NCI-H1930 (cell line): ENCODE measurements around the gene SLC29A4.
"Not testable (repeated sequence)": the region's sequence is repeated elsewhere in the genome, so short reads cannot be mapped to it uniquely, and the experiment has no call there.

Source experiments
- DNase-seq, 2 experiments: peaks; one replicate each; lab custom pipeline; 2025; lab: John Stamatoyannopoulos, UW

SLC29A4 gene

DNA sequence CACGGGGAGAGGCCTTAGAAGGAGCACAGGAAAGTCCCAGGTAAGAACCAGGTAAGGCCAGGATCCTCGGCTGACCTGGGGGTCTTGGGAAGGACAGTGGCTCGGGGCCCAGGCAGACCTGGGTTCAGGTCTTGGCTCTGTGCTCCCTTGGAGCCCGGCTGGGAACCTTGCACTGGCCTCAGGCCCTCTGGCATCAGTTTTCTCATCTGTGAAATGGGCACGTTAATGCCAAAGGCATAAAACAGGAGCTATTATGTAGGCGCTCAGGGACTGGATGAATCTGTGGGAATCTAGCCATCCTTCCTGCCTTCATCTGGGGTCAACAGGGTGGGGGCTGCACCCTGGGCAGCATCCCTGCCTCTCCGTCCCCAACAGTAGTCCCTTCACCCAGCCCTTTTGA, 8.3 kb upstream of the SLC29A4 start:
- no peak for DNase-seq

DNA sequence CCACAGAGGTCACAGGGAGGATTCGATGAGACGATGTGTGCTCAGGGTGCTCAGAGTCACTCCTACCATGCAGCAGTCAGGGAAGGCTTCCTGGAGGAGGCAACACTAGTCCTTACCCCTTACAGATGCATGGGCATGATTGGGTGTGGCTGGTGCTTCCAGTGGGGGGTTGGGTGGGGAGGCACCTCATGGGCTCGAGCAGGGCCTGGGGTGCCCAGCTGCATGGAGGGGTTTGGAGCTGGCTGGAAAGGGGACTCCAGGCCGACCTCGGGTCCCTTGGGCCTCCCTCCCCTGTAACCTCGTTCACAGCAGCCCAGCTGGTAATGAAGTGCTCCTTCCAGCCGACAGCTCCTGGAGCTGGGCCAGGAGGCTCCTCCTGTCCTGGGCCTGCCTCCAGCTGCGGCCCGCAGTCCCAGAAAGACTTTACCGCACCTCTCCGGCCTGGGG, 7.7 kb upstream of the SLC29A4 start:
- not testable (repeated sequence) for DNase-seq

DNA sequence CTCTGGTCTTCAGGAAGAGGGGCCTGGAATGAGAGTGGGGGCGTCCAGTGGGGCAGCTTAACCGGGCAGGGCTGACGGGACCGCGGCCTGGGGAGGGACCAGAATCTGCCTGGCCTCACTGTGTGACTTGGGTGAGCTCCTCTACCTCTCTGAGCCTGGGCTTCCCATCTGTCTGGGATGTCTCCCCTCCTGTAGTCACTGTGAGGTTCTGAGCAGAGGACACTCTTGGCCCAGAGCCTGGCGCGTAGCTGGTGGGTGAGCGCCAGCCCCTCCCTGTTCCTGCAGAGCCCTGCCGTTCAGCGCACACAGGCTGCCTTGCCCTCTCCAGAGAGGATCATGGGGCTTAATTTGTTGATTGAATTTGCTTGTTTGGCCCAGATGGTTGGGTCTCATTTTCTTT, 7.2 kb upstream of the SLC29A4 start:
- not testable (repeated sequence) for DNase-seq

DNA sequence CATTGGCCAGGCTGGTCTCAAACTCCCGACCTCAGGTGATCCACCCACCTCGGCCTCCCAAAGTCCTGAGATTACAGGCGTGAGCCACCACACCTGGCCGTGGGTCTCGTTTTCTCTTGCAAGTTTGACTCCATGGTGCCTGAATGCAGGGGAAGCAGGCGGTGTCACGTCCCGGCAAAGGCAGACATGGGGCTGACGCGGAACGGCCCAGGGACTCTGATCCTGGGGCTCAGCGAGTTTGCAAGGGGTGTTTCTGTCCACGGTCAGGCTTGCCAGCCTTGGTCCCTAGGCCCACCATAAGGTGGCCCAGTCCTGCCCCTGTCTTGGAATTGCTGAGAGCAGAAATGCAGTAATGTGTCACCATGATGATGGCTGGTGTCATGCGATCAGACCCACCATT, 6.6 kb upstream of the SLC29A4 start:
- DNase-seq = not testable (repeated sequence)

DNA sequence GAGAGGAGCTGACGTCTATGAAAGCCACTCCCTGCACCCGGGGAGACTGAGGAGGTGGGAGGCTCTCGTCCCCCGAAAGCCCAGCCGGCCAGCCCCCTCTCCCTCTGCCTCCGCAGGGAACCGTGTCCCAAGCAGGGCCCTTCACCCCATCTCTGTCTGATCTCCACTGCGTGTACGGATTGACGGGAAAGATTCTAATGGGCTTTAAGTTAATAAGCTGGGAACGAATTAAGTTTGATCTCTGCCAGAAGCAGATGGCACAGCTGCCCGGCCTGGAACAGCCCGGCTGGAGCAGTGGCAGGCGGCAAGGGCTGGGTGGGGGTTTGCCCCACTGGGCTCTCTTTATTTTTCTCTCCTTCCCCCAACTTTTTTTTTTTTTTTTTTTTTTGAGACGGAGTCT, 6.1 kb upstream of the SLC29A4 start:
- no peak for DNase-seq

DNA sequence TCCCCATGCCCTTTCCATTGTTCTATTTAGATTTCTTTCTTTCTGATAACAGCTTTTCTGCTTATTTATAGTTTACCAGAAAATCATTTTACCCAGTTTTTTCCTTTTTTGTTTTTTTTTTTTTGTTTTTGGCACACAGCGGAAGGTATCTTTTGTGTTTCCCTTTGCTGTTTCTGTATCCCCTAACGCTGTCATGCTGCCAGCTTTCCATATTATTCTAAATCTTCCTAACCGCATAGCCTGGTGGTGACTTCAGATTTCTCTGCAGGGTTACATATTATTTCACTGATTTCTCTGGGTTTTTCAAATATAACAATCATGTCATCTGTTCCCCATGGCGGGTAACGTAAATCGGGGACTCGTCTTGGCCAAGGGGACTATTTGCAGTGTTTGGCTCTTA, 4.0 kb upstream of the SLC29A4 start:
- no peak for DNase-seq

DNA sequence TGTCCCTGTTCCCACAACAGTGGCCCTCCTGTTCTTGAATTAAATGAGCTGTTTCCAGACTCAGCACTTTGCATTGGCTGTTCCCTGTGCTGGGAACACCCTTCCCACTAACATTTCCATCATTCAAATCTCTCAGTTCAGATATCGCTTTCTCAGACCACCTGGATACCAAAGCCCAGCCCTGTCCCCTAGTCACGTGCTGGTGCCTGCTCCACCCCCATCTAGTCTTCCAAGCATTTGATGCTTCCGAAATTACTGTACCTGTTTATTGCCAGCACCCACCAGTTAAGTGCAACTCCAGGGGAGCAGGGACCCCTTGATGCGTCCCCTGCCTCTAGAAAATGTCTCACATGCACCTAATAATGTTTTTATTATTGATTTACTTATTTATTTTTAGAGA, 3.0 kb upstream of the SLC29A4 start:
- no peak for DNase-seq

DNA sequence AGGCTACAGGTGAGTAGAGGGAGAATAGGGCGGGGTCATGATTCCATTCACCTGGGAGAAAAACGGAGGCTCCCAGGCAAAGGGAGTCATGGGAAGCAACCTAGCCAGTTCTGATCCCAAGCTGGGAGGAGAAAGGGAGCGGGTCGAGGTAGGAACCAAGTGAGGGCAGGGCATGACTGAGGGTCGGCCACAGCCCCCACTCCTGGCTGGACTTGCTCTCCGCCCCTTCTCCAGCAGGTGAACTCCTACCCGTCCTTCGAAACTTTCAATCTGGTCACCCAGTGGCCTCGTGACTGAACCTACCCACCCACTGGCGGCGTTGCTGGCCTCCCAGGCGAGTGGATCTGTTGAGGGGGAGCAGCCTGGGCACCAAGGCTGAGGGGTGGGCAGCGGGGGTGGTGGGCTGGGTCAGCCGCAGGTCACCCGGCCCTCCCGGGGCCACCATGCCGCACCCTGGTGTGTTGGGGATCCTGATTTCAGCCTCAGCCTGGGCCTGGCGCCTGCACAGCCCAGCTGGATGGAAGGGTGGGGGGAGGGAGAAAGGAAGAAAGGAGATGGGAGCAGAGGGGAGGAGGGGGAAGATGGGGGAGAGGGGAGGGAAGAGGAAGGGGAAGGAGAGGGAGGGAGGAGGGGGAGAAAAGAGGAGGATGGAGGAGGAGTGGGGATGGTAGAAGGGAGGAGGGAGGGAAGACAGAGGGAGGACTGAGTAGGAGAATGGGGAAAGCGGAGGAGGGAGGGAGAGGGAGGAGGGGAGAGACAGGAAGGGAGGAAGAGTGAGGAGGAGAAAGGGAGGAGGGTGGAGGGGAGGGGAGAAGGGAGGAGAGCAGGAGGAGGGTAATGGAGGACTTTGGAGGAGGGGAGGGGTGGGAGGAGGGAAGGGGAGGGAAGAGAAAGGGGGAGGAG, 894 bp upstream of the SLC29A4 start:
- not testable (repeated sequence) for DNase-seq

DNA sequence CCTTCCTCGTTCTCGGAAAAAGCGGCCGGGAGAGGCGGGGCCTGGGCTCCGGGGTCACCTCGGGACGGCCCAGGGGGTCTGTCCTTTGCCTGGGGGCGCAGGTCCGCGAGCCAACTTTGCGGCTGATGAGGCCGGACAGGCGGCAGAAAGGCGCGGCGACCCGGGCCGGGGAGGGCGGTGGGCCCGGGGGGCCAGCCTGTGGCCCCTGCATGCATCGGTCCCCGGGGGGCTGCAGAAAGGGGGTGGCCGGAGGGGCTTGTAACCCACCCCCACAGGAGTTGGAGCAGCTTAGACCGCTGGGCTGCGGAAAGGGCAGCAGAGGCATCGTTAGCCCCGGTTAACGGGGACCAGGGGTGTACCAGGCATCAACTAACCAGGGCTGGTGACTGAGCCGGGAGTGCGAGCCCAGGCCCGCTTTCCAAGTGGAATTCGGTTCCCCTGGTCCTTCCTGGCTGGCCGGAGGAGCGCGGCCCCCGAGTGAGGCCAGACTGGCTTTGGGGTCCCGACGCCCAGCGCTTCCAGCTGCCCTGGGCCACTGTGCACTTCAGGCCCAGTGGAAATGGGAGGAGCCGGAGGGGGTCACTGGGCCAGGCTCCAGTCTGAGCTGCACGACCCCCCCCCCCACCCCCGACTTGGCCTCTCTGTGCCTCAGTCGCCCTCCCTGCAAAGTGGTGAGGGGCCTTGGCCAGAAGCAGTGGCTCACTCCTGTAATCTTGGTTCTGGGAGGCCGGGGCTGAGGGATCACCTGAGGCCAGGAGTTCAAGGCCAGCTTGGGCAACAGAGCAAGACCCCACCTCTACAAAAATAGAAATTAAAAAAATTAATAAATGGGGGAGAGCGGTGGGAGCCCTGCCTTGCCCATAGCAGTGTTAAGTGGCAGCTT, 919 bp downstream of the SLC29A4 start:
- DNase-seq = no peak

DNA sequence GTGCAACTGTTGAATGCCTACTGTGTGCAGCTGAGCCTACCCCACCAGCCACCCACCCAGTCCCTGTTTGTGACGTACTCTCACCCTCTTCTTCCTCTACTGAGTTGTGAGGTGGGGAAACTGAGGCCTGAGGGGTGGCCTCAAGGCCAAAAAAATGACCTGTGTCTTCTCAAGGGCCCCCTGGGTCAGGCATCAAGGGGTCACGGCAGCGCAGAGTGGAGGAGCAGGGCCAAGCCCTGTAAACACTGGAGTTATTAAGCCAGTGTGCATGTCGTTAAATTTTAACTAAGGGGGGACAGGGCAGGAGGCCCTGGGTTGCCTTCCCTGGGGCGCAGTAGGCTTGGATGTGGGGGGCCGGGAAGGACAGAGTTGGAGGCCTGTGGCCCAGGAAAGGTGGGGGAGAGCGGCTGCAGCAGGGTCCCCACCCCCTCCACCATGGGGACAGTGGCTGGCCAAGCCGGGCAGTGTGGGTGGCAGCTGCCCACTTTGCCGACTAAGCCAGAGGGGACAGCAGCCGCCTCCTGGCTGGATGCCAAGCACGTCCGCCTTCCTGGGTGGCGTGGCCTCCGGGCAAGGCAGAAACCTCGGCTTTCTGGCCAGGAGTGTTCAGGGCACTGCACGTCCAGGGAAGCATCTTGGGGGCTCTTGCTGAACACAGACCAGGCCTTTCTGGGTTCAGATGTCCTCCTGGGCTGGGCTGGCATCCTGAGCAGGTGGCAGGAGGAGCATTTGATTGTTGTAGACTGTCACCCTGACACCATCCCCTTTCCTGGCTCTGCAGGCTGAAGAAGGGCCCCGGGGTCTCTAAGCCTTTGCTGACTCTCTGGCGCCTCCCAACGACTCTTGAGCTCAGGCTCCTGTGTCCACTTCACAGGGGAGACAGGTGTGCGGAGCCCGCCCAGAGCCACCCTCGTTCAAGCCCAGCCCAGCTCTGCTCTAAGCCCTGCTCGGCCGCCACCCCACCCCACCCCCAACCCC, 1.9 kb downstream of the SLC29A4 start:
- peak; percentile 28 to 37 for DNase-seq

DNA sequence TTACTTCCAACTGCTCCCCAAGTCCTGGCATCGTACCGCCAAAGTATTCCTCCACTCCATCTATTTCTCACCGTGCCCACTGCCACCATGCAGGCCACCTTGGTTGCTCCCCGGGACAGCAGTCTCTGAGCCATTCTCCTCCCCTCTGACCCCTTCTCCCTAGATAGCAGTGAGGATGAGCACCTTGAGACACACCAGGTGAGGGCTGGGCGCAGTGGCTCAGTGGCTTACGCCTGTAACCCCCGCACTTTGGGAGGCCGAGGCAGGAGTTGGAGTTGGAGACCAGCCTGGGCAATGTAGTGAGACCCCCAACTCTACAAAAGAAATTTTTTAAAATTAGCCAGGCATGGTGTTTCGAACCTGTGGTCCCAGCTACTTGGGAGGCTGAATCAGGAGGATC, 4.2 kb downstream of the SLC29A4 start:
- DNase-seq = no peak

DNA sequence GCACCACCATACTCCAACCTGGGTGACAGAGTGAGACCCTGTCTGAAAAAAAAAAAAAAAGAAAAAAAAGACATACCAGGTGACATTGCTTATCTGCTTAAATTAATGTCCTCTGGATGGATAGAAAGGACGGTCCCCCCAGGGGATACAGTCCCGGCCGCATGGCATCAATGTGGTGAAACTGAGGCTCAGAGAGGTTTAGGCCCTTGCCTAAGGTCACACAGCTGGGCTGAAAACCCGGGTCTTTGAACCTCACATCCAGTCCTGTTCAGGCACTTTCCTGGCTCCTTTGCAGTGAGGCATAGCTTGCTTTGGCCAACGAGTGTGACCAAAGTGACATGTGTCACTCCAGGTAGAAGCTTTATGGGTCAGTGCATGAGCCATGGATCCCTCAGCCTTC, 4.6 kb downstream of the SLC29A4 start:
- DNase-seq = not testable (repeated sequence)

DNA sequence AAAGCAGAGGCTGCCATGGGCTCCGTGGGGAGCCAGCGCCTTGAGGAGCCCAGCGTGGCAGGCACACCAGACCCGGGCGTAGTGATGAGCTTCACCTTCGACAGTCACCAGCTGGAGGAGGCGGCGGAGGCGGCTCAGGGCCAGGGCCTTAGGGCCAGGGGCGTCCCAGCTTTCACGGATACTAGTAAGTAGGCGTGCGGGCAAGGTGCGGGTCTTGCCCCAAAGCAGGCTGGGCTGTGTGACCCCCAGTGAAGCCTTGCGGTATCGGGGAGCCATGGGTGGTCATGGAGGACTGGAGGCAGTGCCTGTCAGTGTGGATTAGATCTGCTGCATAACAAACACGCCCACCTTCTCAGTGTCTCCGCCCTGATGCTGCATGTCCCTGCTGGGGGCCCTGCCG, 5.1 kb downstream of the SLC29A4 start:
- no peak for DNase-seq

DNA sequence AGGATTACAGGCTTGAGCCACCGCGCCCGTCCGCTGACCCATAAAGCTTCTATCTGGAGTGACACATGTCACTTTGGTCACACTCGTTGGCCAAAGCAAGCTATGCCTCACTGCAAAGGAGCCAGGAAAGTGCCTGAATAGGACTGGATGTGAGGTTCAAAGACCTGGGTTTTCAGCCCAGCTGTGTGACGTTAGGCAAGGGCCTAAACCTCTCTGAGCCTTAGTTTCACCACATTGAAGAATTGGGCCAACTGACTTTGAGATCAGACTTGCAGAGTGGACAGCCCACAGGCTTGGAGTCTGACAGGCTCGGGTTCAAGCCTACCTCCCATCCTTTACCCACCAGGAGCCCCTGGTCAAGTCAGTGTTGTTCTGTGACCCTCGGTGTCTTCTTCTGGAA, 5.8 kb downstream of the SLC29A4 start:
- DNase-seq = not testable (repeated sequence)

DNA sequence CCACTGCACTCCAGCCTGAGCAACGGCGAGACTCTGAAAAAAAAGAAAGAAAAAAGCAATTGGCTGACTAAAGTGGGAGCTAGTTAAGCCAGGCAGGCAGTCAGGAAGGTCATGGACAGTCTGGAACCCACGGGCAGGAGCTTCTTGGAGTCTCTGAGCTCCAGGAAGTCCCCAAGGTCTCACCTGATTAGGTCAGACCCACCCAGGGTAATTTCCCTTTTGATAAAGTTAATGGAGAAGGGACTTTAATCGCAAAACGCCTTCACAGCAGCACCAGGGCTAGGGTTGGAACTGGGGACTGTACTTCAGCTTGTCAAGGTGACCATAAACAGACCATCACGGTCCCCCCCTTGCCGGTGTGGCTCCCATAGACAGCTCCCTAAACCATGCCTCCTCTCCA, 6.6 kb downstream of the SLC29A4 start:
- DNase-seq = no peak

DNA sequence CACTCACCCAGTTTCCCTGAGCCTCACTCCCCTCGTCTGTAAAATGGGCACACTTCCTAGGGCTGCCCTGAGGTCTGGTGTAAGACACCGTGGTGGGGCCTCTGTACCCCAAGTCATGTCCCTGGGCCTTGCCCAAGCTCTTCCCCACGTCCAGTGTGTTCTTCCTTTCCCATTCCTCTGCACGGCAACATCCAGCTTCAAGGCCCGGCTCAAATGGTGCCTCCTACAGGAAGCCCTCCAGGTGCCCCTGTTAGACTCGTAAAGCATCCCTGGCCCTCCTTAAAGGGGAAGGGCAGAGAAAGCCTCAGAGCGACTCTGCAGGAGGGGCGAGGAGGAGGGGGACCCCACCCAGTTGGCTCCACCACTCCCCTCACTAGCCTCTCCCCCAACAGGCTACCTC, 8.6 kb downstream of the SLC29A4 start:
- DNase-seq = no peak

DNA sequence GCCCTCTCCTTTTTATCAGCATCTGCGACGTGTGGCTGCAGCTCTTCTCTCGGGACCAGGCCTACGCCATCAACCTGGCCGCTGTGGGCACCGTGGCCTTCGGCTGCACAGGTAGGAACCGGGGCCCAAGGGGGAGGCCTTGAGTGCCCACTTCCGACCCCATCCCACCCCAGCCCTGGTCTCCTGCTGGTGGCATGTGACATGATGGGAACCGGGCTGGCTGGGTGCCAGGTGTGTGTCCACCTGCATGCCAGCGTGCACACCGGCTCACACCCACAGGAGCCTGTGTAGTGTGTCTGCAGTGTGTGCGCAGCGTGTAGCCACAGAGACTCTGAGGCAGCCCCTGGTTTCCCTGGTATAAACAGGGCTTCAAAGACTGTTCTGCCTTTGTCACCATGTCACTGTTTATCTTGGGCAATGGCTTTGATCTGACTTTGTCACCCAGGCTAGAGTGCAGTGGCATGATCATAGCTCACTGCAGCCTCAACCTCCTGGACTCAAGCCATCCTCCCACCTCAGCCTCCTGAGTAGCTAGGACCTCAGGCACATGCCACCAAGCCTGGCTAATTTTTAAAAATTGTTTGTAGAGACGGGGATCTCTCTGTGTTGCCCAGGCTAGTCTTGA, 9.1 kb downstream of the SLC29A4 start:
- DNase-seq = not testable (repeated sequence)

DNA sequence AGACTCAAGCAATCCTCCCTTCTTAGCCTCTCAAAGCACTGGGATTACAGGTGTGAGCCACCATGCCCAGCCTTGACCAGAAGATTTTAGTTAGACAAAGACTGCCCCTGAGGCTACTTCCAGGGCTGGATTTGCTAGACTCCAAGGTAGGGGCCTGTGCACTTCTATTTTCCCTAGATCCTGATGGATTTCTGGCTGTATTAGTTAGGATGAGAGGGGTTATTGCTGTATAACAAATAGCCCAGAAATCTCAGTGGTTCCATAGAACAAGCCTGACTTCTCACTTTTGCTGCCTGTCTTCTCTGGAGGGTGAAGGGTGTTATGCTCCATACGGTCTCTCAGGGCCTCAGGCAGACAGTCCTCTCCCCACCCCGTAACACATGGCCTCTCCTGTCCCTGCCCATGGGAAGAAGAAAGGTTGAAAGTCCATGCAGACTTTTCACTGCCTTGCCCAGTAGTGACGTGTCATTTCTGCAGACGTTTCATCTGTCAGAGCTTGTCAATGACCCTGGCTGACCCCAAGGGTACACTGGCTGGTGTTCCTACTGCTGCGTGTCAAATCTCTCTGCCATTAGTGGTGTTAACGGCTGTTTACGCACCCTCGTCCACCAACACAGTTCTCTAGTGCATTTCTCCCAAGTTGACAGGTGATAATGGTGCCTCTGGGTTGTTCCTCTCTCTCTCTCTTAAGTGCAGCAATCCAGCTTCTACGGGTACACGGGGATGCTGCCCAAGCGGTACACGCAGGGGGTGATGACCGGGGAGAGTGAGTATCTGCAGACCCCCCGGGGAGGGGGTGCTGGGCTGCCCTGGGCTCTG, 11.6 kb downstream of the SLC29A4 start:
- DNase-seq = no peak

DNA sequence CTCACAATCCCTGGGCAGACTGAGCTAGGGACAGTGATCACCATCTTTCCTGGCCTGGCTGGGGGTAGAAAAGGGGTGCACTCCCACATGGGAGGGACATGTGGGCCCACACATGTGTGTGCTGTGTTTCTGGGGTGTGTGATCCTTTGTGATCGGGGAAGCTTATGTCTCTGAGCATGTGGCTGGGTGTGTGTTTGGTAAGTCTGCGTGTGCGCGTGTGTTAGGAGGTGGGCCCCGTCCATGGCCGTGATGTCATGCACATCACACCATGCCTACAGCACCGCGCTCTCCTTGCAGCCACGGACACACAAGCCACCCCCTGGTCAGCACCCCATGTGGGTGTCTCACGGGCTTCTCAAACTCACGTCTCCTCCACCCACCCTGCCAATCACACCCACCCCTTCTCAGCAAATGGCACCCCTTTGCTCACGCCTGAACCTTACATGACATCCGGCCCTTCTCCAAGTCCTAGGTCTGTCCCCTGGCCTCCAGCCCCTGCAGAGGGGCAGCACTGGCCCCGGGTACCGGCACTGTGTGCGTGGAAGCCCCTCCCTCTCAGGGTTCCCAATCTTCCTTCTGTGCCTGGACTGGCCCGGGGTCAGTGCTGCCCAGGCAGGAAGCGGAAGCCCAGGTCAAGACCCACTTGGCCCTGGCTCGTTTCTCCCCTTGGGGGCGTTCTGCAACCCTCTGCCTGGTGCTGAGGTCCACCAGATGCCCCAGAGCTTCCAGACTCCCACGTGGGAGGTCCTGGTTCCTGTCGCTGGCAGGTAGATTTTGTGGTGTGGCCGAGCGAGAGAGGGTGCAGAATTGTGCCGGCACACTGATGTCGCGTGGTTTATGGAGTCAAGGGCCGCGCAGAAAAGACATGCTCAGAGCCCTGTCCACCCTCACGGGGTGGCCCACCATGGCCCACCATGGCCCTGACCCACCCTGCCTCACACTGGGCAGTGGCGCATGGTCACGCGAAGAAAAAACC, 12.6 kb downstream of the SLC29A4 start:
- DNase-seq = no peak
